Omental fat pad (tissue), 4 donors: Measurements from ENCODE around the gene WT1. TPM values are rescaled to one million over a fixed set of nuclear protein-coding genes. Genes with fewer than 3 reads are reported as not detected.

Experiments
- ATAC-seq: fragments of 150-250 bp; one replicate; pipeline ENCODE4 v1.9.1; 2016; ENCODE audit warnings: mild to moderate bottlenecking, moderate library complexity; ENCODE audit not compliant: low FRiP score
- DNase-seq: peaks from one replicate; pipeline ENCODE4 v3.0.0-alpha.2; 2019; ENCODE audit warnings: low spot score
- total RNA-seq, 4 donors: library from RNA; depleted of rRNA; stranded (reverse); fragments of >200 nt; gene quantifications; one replicate each; pipeline ENCODE4 v1.1.0, GENCODE V29; 2016
- TF ChIP-seq, protein P1 (sequence below), 3 donors: fragments of 450-650 bp; IDR thresholded peaks; one replicate each; pipeline ENCODE4 v1.5.1; 2016 to 2017; ENCODE audit warnings: antibody characterized with exemption in 3 of 3, mild to moderate bottlenecking in 3 of 3, moderate library complexity in 2 of 3

Gene WT1
- total RNA-seq, 4 donors from 2014 or later, result 5.5 to 78.0 (median 44.1) TPM

DNA sequence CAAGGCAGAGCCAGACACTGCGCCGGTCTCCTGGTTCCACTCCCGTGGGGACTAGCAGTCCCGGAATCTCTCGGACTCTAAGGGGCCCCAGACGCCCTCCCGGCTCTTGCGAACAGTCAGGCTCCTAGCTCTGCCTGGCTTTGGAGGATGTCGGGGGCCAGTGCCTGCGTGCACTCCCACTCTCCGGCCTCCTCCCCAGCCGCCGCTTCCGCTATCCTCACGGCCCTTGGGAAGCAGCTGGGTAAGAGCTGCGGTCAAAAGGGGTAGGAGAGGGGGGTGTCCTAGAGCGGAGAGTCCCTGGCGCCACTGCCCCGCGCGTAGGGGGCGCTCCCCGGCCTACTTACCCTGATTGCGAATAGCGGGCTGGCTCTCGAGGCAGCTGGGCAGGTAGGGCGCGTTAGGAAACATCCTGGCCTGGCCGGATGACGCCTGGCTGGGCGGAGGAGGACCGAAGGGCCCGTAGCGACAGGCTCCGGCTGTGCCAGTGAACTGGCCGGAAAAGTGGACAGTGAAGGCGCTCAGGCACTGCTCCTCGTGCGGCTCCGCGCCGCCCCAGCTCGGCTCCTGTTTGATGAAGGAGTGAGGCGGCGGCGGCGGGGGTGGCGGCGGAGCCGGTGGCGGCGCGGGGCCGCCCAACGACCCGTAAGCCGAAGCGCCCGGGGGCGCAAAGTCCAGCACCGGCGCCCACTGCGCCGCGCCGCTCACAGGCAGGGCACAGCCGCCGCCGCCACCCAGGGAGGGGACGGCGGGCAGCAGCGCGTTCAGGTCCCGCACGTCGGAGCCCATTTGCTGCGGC, 785 bp downstream of the WT1 start:
- TF ChIP-seq, protein P1, sequence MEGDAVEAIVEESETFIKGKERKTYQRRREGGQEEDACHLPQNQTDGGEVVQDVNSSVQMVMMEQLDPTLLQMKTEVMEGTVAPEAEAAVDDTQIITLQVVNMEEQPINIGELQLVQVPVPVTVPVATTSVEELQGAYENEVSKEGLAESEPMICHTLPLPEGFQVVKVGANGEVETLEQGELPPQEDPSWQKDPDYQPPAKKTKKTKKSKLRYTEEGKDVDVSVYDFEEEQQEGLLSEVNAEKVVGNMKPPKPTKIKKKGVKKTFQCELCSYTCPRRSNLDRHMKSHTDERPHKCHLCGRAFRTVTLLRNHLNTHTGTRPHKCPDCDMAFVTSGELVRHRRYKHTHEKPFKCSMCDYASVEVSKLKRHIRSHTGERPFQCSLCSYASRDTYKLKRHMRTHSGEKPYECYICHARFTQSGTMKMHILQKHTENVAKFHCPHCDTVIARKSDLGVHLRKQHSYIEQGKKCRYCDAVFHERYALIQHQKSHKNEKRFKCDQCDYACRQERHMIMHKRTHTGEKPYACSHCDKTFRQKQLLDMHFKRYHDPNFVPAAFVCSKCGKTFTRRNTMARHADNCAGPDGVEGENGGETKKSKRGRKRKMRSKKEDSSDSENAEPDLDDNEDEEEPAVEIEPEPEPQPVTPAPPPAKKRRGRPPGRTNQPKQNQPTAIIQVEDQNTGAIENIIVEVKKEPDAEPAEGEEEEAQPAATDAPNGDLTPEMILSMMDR (IDR thresholded peaks at IDR 0.05), result no peak
- ATAC-seq (no peak), DNase-seq (no peak)

DNA sequence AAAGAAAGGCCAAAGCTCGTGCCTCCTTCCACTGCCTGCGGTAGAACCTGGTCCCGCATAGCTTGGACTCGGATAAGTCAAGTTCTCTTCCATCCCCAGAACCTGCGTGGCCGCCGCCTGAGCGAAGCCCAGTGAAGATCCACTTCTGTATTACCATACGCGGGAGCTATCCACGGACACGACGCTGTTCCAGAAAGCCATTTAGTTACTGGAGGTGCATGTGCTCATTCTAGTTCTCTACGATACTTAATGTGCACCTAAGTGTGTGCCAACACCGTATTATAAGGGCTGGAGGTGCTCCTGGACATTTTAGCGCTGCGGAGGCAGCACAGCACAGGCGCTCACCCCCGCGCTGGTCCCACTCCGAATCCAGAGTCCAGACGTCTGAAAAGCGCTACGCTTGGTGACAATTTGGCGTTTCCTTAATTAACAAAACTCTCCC, 1.4 kb downstream of the WT1 start:
- ATAC-seq (no peak), DNase-seq (no peak)
- TF ChIP-seq, protein P1 (IDR thresholded peaks at IDR 0.05), result no peak

DNA sequence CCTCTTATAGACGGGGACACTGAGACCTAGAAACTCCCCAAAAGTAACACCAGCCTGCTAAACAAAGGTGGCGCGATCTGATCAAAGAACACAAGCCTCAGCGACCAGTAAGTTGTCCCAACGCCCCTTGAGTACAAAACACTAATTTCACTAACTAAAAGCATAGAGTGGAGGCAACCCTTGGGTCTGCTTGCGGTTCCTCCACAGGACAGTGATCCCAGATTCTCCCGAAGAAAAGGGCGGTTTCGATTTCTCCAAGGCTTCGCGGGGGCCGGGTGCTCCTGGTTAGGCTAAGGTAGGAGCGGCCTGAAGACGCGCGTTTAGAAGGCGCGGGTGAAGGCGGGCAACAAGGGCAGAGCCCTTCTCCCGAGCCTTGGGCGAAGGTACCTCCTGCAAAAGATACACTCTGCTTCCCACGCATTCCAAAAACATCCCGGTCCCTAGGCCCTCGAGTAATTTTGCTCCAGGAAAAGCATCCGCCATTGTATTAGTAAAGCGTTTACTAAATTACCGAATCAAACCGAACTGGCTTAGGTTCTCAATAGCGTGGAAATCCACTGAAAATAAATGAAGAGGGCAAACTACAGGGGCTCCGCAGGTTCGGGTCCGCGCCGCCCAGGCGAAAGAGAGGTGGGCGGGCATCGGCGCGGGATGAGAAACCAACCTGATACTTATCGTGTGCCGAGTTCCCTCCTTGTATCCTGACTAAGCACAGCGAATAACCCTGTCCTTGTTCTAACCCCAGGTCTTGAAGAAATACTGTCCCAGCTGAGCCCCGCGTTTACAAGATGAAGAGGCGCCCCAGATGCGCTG, 2.0 kb downstream of the WT1 start:
- TF ChIP-seq, protein P1 (IDR thresholded peaks at IDR 0.05), result no peak
- no peak for DNase-seq
- no peak for ATAC-seq

DNA sequence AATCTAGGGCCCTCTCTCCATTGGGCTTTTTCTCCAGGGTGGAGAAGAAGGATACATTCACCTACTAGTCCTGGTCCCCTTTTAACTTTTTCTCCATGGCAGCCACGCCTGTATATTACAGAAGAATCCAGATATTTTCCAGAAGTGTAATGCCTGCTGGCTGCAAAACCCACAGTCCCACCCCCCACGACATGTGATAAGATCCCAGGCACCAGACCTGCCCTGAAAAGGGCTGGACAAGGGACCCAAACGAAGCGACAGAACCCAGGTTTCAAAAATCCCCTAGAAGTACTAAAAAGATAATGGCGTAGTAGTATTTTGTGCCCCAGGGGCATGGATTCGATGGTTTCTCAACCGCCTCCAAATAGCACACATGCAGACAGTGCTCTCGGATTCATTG, 2.8 kb downstream of the WT1 start:
- no peak for ATAC-seq
- DNase-seq, result no peak
- TF ChIP-seq, protein P1 (IDR thresholded peaks at IDR 0.05), result no peak

DNA sequence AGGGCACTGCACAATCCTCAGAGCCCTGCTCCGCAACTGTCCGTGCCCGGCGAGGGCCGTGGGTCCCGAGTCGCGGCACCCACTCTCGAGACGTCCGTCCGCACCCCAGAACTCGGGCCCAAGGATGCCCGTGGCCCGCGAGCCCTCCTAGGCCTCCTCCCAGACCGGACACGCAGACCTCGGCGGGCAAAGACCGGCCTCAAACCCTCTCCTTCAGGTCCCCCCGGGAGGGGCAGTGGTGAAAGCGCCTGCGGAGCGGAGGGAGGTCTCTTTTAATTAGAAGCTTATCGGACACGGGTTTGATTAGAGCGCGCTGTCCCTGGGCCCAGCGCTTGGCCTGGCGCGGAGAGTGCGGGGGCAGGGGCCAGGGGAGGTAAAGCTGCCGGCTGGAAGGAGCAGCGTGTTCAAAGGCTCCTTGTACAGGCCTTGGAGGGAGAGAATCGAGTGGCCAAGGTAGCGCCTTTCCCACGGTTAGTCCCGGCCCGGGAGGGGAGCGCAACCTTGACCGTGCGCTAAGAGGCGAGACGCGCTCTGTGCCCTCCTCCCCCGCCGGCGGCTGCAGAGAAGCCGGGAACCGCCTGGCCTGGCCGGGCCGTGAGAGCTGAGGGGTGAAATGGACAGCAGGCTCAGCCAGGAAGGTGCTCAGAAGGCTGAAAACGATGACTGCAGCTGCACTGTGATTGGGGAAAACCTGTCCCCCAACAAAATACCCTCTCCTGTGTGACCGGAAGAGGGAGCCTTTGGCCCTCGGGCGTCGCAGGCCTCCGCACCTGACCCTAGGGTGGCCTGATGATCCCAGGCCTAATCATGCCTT, 4.6 kb downstream of the WT1 start:
- no peak for ATAC-seq
- TF ChIP-seq, protein P1 (IDR thresholded peaks at IDR 0.05), result no peak
- no peak for DNase-seq

DNA sequence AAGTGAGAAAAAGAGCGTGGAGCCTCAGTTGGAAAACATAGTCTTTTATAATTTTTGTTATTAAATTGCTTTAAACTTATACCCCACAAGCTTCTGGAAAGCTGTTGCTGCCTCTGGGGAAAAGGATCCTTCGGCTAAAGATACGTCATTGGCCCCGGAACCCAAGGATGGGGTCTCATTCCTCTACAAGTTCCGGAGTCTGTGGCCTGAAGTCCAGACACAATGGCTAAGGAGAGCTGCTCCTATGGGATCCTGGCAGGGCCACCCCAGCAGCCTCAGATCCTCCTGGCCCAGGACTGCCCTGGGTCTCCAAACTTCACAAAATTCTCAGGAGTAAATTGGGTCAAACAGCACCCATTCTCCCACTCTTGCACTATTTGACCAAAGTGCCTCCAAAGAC, 5.9 kb downstream of the WT1 start:
- TF ChIP-seq, protein P1 (IDR thresholded peaks at IDR 0.05), result no peak
- DNase-seq (no peak), ATAC-seq (no peak)
